Activated CD8-positive, alpha-beta T cell treated with anti-CD3 and anti-CD28 coated beads for 36 hours (primary cell): ENCODE data around the gene NR2F1-AS1. TPM values are rescaled to one million over a fixed set of nuclear protein-coding genes. Genes with fewer than 3 reads are reported as not detected.

Experiments
- ATAC-seq: fragments of 200-7000 bp; cut with Tn5 transposase; one replicate; pipeline ENCODE4 v1.10.0; 2021; ENCODE audit warnings: mild to moderate bottlenecking, moderate library complexity
- CTCF ChIA-PET: fragments of 350-600 bp; sonication (Branson Sonifier 250); formaldehyde crosslinking; loops from one replicate; lab custom pipeline; 2021; ENCODE audit warnings: antibody characterized with exemption; lab: Charles Lee
- POLR2A ChIA-PET: fragments of 350-600 bp; sonication (Branson Sonifier 250); formaldehyde crosslinking; loops from one replicate; lab custom pipeline; 2021; ENCODE audit warnings: antibody characterized with exemption; lab: Charles Lee
- DNase-seq: peaks from one replicate; pipeline ENCODE4 v3.0.0-alpha.2; 2020
- H3K27ac Mint-ChIP-seq: one replicate; pipeline ENCODE4 v1.8.0; 2021; ENCODE audit warnings: mild to moderate bottlenecking, mixed read lengths
- H3K27me3 Mint-ChIP-seq: one replicate; pipeline ENCODE4 v1.8.0; 2021; ENCODE audit warnings: mixed read lengths
- H3K36me3 Mint-ChIP-seq: one replicate; pipeline ENCODE4 v1.8.0; 2021; ENCODE audit warnings: low read depth, mixed read lengths
- H3K4me1 Mint-ChIP-seq: one replicate; pipeline ENCODE4 v1.8.0; 2021; ENCODE audit warnings: low read depth, mixed read lengths
- H3K4me3 Mint-ChIP-seq: one replicate; pipeline ENCODE4 v1.8.0; 2021; ENCODE audit warnings: mild to moderate bottlenecking, moderate library complexity, mixed read lengths
- H3K9me3 Mint-ChIP-seq: one replicate; pipeline ENCODE4 v1.8.0; 2021; ENCODE audit warnings: mixed read lengths
- intact Hi-C: fragments of 100-400 bp; cut with micrococcal nuclease; formaldehyde crosslinking; loops from one replicate; pipeline ENCODE4 v1.10.0; 2022
- total RNA-seq, 2 experiments: library from RNA; stranded (reverse); gene quantifications; one replicate each; pipeline ENCODE4 v1.2.3, GENCODE V29; 2021
- TF ChIP-seq, protein P1 (sequence below): fragments of 200-600 bp; IDR thresholded peaks from one replicate; pipeline ENCODE4 v1.8.0; 2022; ENCODE audit warnings: antibody characterized with exemption, mild to moderate bottlenecking

Gene NR2F1-AS1
- total RNA-seq, 2 experiments from 2014 or later = not detected

DNA sequence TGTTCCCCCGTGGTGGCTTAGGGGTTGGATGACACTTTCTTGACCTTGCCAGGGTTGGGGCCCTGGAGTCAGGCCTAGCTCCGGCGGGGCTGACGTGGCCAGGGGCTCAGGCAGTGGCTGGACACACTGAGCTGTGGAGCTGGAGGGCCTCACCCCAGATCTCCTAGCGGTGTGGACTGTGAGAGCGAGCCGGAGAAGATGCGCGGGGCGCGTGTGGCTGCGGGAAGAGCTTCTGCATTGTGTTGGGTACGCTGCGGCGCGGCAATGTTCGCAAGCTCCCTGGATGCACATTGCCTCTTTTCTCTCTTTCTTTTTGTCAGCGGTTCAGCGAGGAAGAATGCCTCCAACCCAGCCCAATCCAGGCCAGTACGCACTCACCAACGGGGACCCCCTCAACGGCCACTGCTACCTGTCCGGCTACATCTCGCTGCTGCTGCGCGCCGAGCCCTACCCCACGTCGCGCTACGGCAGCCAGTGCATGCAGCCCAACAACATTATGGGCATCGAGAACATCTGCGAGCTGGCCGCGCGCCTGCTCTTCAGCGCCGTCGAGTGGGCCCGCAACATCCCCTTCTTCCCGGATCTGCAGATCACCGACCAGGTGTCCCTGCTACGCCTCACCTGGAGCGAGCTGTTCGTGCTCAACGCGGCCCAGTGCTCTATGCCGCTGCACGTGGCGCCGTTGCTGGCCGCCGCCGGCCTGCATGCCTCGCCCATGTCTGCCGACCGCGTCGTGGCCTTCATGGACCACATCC lies 6.8 kb upstream of the NR2F1-AS1 start:
- ATAC-seq (peak; percentile 37), DNase-seq (no peak)
- Mint-ChIP-seq H3K27me3 (peaks cover 68% of the 10 kb centered on the region), H3K36me3 (peaks cover 5% of the 10 kb centered on the region), H3K9me3 (peaks cover 6% of the 10 kb centered on the region), H3K27ac (no peak overlapping the region), H3K4me3 (peak overlapping the region; percentile 31), H3K4me1 (peaks cover 29% of the 10 kb centered on the region)
- intact Hi-C loops = no loop called here
- TF ChIP-seq, protein P1, sequence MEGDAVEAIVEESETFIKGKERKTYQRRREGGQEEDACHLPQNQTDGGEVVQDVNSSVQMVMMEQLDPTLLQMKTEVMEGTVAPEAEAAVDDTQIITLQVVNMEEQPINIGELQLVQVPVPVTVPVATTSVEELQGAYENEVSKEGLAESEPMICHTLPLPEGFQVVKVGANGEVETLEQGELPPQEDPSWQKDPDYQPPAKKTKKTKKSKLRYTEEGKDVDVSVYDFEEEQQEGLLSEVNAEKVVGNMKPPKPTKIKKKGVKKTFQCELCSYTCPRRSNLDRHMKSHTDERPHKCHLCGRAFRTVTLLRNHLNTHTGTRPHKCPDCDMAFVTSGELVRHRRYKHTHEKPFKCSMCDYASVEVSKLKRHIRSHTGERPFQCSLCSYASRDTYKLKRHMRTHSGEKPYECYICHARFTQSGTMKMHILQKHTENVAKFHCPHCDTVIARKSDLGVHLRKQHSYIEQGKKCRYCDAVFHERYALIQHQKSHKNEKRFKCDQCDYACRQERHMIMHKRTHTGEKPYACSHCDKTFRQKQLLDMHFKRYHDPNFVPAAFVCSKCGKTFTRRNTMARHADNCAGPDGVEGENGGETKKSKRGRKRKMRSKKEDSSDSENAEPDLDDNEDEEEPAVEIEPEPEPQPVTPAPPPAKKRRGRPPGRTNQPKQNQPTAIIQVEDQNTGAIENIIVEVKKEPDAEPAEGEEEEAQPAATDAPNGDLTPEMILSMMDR = no peak
- ChIA-PET CTCF (interaction anchor here (1.4 to 3.3 kb wide), 5 partner anchors 8 to 213 kb away, joined by 3 to 13 read pairs (median 9); no protein-coding TSS in a partner anchor), POLR2A (no interaction called here)

DNA sequence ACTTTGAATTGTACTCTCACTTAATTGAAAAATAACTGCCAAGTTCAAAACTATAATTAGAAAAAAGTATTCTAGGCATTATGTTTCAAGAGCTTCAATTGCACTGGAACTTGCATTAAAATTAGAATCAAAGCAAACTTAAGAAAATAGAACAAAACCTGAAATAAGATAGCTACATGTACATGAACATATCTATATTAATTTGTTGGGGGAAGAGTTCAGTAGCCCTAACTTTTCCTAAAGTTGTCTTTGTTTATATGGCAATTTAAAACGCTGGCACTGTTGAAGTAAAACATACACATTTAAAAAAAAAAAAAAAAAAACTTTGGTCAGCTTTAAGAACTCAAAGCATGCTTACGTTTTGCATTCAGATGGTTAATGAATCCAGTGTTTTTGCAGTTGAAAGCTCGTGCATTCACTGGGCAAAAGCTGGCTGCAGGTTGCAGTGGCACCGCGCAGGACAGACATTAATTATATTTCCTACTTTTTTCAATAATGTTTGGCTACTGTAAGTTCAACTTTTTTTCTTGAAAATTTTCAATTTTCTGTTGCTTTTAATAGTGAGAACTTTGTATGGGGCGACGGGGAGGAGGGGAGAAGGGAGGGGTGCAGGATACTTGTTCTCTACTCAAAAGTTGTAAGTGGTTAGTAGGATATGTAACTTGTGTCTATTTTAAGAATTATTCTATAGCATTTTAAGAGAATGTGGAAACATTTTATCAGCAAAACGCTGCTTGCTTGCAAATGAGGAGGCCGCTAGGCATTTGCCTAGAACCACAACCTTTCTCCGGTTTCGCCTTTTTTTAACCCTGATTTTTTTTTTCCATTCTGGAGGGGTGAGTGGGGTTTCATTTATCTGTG lies 5.9 kb upstream of the NR2F1-AS1 start:
- intact Hi-C loops = no loop called here
- Mint-ChIP-seq H3K27ac (no peak overlapping the region), H3K9me3 (peaks cover 6% of the 10 kb centered on the region), H3K4me1 (peaks cover 29% of the 10 kb centered on the region), H3K4me3 (peak overlapping the region; percentile 31), H3K27me3 (peaks cover 62% of the 10 kb centered on the region), H3K36me3 (peaks cover 5% of the 10 kb centered on the region)
- DNase-seq = no peak
- peak; percentile 6 for ATAC-seq
- CTCF ChIA-PET = interaction anchor here (1.0 to 3.3 kb wide), 7 partner anchors 9 to 214 kb away, joined by 3 to 13 read pairs (median 5); no protein-coding TSS in a partner anchor
- POLR2A ChIA-PET = no interaction called here
- TF ChIP-seq, protein P1 = no peak

DNA sequence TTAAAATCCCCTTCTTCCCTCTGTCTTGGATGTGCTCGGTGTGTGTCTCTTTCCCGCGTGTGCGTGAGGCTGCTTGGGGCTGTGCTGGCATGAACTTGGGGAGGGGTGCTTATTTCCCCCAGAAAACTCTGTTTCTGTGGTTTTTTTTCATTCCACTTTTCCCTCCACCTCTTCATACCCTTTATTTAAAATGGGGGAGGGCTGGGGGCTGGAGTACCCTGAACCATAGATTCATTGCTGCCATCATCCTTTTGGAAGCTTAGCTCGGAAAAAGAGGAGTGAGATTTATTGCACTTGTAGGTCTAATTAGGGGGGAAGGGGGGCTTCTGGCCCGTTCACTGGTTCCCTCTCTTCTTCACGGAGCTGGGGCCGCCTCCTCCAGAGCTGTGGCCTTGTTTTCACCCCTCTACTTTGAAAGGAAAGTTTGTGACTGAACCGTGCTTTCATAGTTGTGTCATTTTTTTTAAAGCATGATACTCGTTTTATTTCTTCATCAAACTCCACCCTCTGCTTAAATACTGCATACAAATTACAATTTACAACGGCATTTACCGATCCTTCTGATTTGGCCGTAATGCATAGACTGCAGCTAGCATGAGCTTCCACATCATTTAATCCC lies 4.9 kb upstream of the NR2F1-AS1 start:
- intact Hi-C loops = no loop called here
- TF ChIP-seq, protein P1 = no peak
- no peak overlapping the region for H3K27ac Mint-ChIP-seq
- CTCF ChIA-PET = interaction anchor here (1.4 to 3.3 kb wide), 6 partner anchors 10 to 215 kb away, joined by 3 to 13 read pairs (median 10); no protein-coding TSS in a partner anchor
- DNase-seq (no peak), ATAC-seq (no peak)
- POLR2A ChIA-PET = no interaction called here
- peaks cover 5% of the 10 kb centered on the region for H3K36me3 Mint-ChIP-seq
- H3K27me3 Mint-ChIP-seq = peaks cover 53% of the 10 kb centered on the region
- H3K4me1 Mint-ChIP-seq = peaks cover 30% of the 10 kb centered on the region
- H3K4me3 Mint-ChIP-seq = peak overlapping the region; percentile 51
- peaks cover 6% of the 10 kb centered on the region for H3K9me3 Mint-ChIP-seq

DNA sequence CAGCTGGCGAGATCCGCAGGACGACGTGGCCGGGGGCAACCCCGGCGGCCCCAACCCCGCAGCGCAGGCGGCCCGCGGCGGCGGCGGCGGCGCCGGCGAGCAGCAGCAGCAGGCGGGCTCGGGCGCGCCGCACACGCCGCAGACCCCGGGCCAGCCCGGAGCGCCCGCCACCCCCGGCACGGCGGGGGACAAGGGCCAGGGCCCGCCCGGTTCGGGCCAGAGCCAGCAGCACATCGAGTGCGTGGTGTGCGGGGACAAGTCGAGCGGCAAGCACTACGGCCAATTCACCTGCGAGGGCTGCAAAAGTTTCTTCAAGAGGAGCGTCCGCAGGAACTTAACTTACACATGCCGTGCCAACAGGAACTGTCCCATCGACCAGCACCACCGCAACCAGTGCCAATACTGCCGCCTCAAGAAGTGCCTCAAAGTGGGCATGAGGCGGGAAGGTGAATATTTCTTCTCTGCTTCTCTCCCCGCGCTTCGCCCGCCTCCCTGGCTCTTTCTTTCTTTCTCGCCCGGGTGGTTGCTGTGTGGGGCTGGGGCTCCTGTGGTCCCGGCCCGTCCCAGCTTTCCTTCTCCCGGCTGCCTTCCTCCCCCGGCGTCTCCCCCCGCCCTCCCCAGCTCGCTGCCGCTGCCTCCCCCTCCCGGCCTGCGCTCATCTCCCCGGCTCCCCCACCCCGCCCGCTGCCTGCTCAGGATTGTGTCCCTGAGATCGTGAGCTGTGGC lies 4.2 kb upstream of the NR2F1-AS1 start:
- ATAC-seq (no peak), DNase-seq (no peak)
- peaks cover 57% of the 10 kb centered on the region for H3K27me3 Mint-ChIP-seq
- peaks cover 36% of the 10 kb centered on the region for H3K4me1 Mint-ChIP-seq
- intact Hi-C loops = no loop called here
- peak overlapping the region; percentile 51 for H3K4me3 Mint-ChIP-seq
- TF ChIP-seq, protein P1 = no peak
- no peak overlapping the region for H3K27ac Mint-ChIP-seq
- peaks cover 6% of the 10 kb centered on the region for H3K9me3 Mint-ChIP-seq
- POLR2A ChIA-PET = no interaction called here
- peaks cover 5% of the 10 kb centered on the region for H3K36me3 Mint-ChIP-seq
- CTCF ChIA-PET = interaction anchor here (1.3 to 3.2 kb wide), 4 partner anchors 9 to 216 kb away, joined by 3 to 12 read pairs (median 7); no protein-coding TSS in a partner anchor
